Parathyroid adenoma (tissue), 2 donors: Measurements from ENCODE around the gene PNPLA1.

ENCODE experiments used
- H2AFZ ChIP-seq: fragments of 300-600 bp; sonication (generic); one replicate; pipeline ENCODE4 v1.7.0; 2017; ENCODE audit warnings: antibody characterized with exemption, mild to moderate bottlenecking
- H3K27ac ChIP-seq: fragments of 300-600 bp; sonication (generic); one replicate; pipeline ENCODE4 v1.7.0; 2017
- H3K27me3 ChIP-seq: fragments of 300-600 bp; sonication (generic); one replicate; pipeline ENCODE4 v1.7.0; 2017; ENCODE audit warnings: low read length; ENCODE audit not compliant: control insufficient read depth, insufficient read depth
- H3K36me3 ChIP-seq: fragments of 300-600 bp; sonication (generic); one replicate; pipeline ENCODE4 v1.7.0; 2017; ENCODE audit warnings: low read length; ENCODE audit not compliant: control insufficient read depth, insufficient read depth
- H3K4me1 ChIP-seq: fragments of 300-600 bp; sonication (generic); one replicate; pipeline ENCODE4 v1.7.0; 2017; ENCODE audit warnings: control low read depth
- H3K4me2 ChIP-seq: fragments of 300-600 bp; sonication (generic); one replicate; pipeline ENCODE4 v1.7.0; 2017; ENCODE audit warnings: low read length
- H3K4me3 ChIP-seq: fragments of 300-600 bp; sonication (generic); one replicate; pipeline ENCODE4 v1.7.0; 2017; ENCODE audit warnings: low read depth, low read length
- H3K79me2 ChIP-seq: fragments of 300-600 bp; sonication (generic); one replicate; pipeline ENCODE4 v1.7.0; 2017; ENCODE audit warnings: control low read depth
- H3K9ac ChIP-seq: fragments of 300-600 bp; sonication (generic); one replicate; pipeline ENCODE4 v1.7.0; 2017; ENCODE audit warnings: mild to moderate bottlenecking
- H3K9me3 ChIP-seq: fragments of 300-600 bp; sonication (generic); one replicate; pipeline ENCODE4 v1.7.0; 2017; ENCODE audit warnings: low read length; ENCODE audit not compliant: control insufficient read depth
- TF ChIP-seq, protein P1 (sequence below): fragments of 300-600 bp; sonication (generic); IDR thresholded peaks from one replicate; pipeline ENCODE4 v1.7.0; 2017; ENCODE audit warnings: antibody characterized with exemption, mild to moderate bottlenecking
- donor health status: primary hyperparathyroidism.

The PNPLA1 gene

DNA sequence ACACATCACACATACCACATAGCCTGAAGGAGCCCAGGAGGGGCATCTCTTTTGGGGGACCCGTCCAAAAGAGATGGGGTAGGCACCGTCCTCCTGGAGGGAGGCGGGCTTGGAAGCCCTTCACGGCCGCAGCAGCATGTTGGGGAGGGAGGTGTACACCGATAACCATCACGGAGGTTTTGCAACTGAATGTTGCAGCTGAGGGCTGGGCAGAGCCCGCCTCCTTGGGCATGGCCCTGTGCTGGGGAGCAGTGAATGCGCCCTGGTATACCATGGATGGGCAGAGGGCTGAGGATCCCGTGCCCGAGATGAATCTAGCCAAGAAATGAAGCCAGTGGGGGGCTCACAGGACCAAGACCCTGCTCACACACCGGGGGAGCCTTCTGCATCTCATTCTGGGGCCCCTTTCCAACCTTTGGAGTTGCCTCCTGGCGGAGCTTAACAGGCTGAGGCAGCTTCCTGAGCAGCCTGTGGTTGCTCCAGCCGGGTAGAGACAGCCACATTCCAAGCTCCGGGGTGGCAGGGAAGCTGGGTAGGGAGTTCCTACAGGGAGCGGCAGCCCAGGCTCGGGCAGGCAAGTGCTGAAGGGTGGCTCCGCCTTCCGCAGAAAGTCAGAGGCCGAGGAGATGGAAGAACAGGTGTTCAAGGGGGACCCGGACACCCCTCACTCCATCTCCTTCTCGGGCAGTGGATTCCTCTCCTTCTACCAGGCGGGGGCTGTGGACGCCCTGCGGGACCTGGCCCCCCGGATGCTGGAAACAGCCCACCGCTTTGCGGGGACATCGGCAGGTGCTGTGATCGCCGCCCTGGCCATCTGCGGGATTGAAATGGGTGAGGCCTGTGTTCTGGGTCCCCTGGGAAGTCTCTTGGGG is at the start of gene PNPLA1:
Gene PNPLA1, plus strand, starts transcription at position 227 of the 872 bp plus-strand sequence. Its CDS starts 400 bp downstream, at position 627.
- TF ChIP-seq, protein P1, sequence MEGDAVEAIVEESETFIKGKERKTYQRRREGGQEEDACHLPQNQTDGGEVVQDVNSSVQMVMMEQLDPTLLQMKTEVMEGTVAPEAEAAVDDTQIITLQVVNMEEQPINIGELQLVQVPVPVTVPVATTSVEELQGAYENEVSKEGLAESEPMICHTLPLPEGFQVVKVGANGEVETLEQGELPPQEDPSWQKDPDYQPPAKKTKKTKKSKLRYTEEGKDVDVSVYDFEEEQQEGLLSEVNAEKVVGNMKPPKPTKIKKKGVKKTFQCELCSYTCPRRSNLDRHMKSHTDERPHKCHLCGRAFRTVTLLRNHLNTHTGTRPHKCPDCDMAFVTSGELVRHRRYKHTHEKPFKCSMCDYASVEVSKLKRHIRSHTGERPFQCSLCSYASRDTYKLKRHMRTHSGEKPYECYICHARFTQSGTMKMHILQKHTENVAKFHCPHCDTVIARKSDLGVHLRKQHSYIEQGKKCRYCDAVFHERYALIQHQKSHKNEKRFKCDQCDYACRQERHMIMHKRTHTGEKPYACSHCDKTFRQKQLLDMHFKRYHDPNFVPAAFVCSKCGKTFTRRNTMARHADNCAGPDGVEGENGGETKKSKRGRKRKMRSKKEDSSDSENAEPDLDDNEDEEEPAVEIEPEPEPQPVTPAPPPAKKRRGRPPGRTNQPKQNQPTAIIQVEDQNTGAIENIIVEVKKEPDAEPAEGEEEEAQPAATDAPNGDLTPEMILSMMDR, result no peak

DNA sequence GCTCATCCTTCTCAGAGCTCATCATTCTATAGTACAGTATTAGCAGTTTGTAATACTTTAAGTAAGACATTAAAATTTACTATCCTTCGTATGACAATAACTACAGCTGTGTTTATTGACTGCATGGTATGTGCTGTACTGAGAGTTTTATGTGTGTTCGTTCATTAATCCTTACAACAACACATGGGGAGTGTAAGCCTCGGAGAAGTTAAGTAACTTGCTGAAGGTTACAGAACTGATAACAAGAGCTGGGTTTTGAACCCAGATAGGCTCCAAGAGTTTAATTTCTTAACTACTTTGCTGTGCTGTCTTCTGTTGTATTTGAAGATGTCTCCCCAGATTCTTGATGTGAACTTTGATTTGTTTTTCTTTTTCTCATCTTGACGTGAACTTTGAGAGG is 49.6 kb upstream of the PNPLA1 start:
- TF ChIP-seq, protein P1, result no peak
- Histone ChIP-seq H3K79me2 (no peaks in the 10 kb centered on the region), H3K9me3 (no peaks in the 10 kb centered on the region), H3K27me3 (no peaks in the 10 kb centered on the region), H3K27ac (no peak overlapping the region), H3K4me2 (no peak overlapping the region), H2AFZ (no peak overlapping the region), H3K36me3 (no peaks in the 10 kb centered on the region), H3K4me3 (no peak overlapping the region), H3K4me1 (no peaks in the 10 kb centered on the region), H3K9ac (no peak overlapping the region)

More for the DNA sequence above, at the start of gene PNPLA1:
- no peak within 1 kb of the TSS for H2AFZ ChIP-seq
- H3K4me2 ChIP-seq, result no peak within 1 kb of the TSS
- no peak within 1 kb of the TSS for H3K27ac ChIP-seq
- H3K79me2 ChIP-seq, result no peaks in the 10 kb centered on the region
- no peaks in the 10 kb centered on the region for H3K4me1 ChIP-seq
- H3K9ac ChIP-seq, result no peak within 1 kb of the TSS
- H3K4me3 ChIP-seq, result no peak within 1 kb of the TSS
- H3K27me3 ChIP-seq, result no peaks in the 10 kb centered on the region
- H3K36me3 ChIP-seq, result no peaks in the 10 kb centered on the region
- no peaks in the 10 kb centered on the region for H3K9me3 ChIP-seq

DNA sequence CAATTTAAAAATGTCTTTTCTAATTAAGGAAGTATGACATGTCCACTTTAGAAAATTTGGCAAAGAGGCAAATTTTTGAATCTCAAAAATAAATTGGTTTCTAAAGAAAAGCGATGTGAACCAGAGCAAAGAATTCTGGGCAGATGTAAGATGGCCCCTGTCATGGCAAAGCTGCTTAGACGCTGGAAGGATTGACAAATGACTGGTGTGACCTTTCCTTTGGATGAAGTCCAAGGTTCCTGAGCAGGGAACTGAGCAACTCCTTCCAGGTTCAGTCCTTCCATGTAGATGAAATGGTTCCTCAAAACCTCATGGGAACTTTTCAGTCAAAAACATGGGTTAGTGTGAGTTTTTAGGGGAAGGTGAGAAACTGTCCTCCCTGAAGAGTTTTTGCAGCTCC is 48.2 kb upstream of the PNPLA1 start:
- no peak overlapping the region for H3K4me2 ChIP-seq
- H3K4me3 ChIP-seq, result no peak overlapping the region
- H3K79me2 ChIP-seq, result no peaks in the 10 kb centered on the region
- TF ChIP-seq, protein P1, result no peak
- no peak overlapping the region for H3K27ac ChIP-seq
- H3K4me1 ChIP-seq, result no peaks in the 10 kb centered on the region
- H3K27me3 ChIP-seq, result no peaks in the 10 kb centered on the region
- H3K9me3 ChIP-seq, result no peaks in the 10 kb centered on the region
- H3K36me3 ChIP-seq, result no peaks in the 10 kb centered on the region
- no peak overlapping the region for H2AFZ ChIP-seq
- no peak overlapping the region for H3K9ac ChIP-seq

DNA sequence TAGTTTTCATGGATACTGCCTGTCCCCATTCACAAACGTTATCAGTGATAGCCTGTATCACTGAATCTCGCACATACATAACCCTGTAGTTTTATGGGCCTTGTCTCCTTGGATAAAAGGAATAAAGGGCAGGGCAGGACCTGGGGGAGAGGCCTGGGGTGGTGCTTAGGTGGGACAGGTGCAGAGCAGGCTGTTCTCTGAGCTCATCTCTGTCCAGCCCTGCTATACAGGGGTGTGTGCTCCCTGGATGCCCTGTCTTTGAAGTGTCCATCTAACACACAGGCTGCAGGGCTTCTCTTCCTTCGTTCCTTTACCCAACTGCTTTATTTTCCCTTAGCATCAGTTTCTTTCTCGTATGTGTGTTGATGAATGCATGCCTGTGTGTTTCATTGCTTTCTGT is 46.9 kb upstream of the PNPLA1 start:
- TF ChIP-seq, protein P1, result no peak
- H3K4me1 ChIP-seq, result no peaks in the 10 kb centered on the region
- H2AFZ ChIP-seq, result no peak overlapping the region
- H3K79me2 ChIP-seq, result no peaks in the 10 kb centered on the region
- H3K4me2 ChIP-seq, result no peak overlapping the region
- H3K27ac ChIP-seq, result no peak overlapping the region
- H3K36me3 ChIP-seq, result no peaks in the 10 kb centered on the region
- H3K9me3 ChIP-seq, result no peaks in the 10 kb centered on the region
- H3K9ac ChIP-seq, result no peak overlapping the region
- H3K27me3 ChIP-seq, result no peaks in the 10 kb centered on the region
- H3K4me3 ChIP-seq, result no peak overlapping the region

GRCh38 chr6:36223706-36224105 is 46.2 kb upstream of the PNPLA1 start:
- Histone ChIP-seq H3K27me3 (no peaks in the 10 kb centered on the region), H2AFZ (no peak overlapping the region), H3K4me2 (no peak overlapping the region), H3K27ac (no peak overlapping the region), H3K9ac (no peak overlapping the region), H3K36me3 (no peaks in the 10 kb centered on the region), H3K4me1 (no peaks in the 10 kb centered on the region), H3K4me3 (no peak overlapping the region), H3K9me3 (no peaks in the 10 kb centered on the region), H3K79me2 (no peaks in the 10 kb centered on the region)
- TF ChIP-seq, protein P1, result no peak
